IPS-20b (cell line): ENCODE results near the gene FCHSD2.
"Not testable (repeated sequence)": the region's sequence is repeated elsewhere in the genome, so short reads cannot be mapped to it uniquely, and the experiment has no call there.

Experiments
- H3K27ac ChIP-seq: one replicate; pipeline ENCODE4 v1.5.1; 2013; ENCODE audit warnings: low read length
- H3K27me3 ChIP-seq: 2 replicates; pipeline ENCODE4 v1.6.1; 2013; ENCODE audit warnings: mild to moderate bottlenecking, low read length, inconsistent platforms; ENCODE audit not compliant: insufficient read depth
- H3K36me3 ChIP-seq: 2 replicates; pipeline ENCODE4 v1.6.1; 2013; ENCODE audit warnings: low read depth, mild to moderate bottlenecking, inconsistent platforms, low read length, moderate library complexity; ENCODE audit not compliant: insufficient read depth
- H3K4me1 ChIP-seq: 2 replicates; pipeline ENCODE4 v1.6.1; 2013; ENCODE audit warnings: mild to moderate bottlenecking, control low read depth, inconsistent platforms, low read length, moderate library complexity; ENCODE audit not compliant: insufficient read depth
- H3K4me3 ChIP-seq: 2 replicates; pipeline ENCODE4 v1.5.1; 2013; ENCODE audit warnings: mild to moderate bottlenecking, low read length, inconsistent platforms
- H3K9ac ChIP-seq: 2 replicates; pipeline ENCODE4 v1.6.1; 2013; ENCODE audit warnings: low read depth, mild to moderate bottlenecking, inconsistent platforms, low read length, moderate library complexity
- H3K9me3 ChIP-seq: 2 replicates; pipeline ENCODE4 v1.6.1; 2013; ENCODE audit warnings: mild to moderate bottlenecking, low read depth, low read length, inconsistent platforms; ENCODE audit not compliant: insufficient read depth

The FCHSD2 gene

GRCh38 chr11:73129198-73129597 is 12.9 kb downstream of the FCHSD2 start:
- H3K36me3 ChIP-seq, result no peaks in the 10 kb centered on the region

GRCh38 chr11:73126804-73127480 is 15.2 kb downstream of the FCHSD2 start:
- H3K4me1 ChIP-seq, result peaks cover 4% of the 10 kb centered on the region; the same call in 1 of the 2 replicates
- no peaks in the 10 kb centered on the region; the same call in 1 of the 2 replicates for H3K9me3 ChIP-seq
- no peak overlapping the region for H3K4me3 ChIP-seq
- no peak overlapping the region for H3K9ac ChIP-seq
- H3K27ac ChIP-seq, result no peak overlapping the region
- no peaks in the 10 kb centered on the region for H3K36me3 ChIP-seq
- H3K27me3 ChIP-seq, result no peaks in the 10 kb centered on the region

More at GRCh38 chr11:73129198-73129597, 12.9 kb downstream of the FCHSD2 start:
- Histone ChIP-seq H3K27ac (no peak overlapping the region), H3K9ac (no peak overlapping the region), H3K4me1 (peaks cover 4% of the 10 kb centered on the region; the same call in 1 of the 2 replicates), H3K4me3 (no peak overlapping the region), H3K9me3 (no peaks in the 10 kb centered on the region; the same call in 1 of the 2 replicates), H3K27me3 (no peaks in the 10 kb centered on the region)

GRCh38 chr11:73124800-73125199 is 17.3 kb downstream of the FCHSD2 start:
- Histone ChIP-seq H3K9me3 (no peaks in the 10 kb centered on the region; the same call in 1 of the 2 replicates), H3K9ac (no peak overlapping the region), H3K27ac (no peak overlapping the region), H3K4me1 (peaks cover 4% of the 10 kb centered on the region; the same call in 1 of the 2 replicates), H3K4me3 (no peak overlapping the region), H3K36me3 (no peaks in the 10 kb centered on the region), H3K27me3 (no peaks in the 10 kb centered on the region)

- not testable (repeated sequence) for H3K4me1 ChIP-seq, H3K27ac ChIP-seq, H3K36me3 ChIP-seq, H3K9me3 ChIP-seq, H3K4me3 ChIP-seq, H3K27me3 ChIP-seq, H3K9ac ChIP-seq
Measured at GRCh38 chr11:73123892-73124291, 18.2 kb downstream of the FCHSD2 start.

DNA sequence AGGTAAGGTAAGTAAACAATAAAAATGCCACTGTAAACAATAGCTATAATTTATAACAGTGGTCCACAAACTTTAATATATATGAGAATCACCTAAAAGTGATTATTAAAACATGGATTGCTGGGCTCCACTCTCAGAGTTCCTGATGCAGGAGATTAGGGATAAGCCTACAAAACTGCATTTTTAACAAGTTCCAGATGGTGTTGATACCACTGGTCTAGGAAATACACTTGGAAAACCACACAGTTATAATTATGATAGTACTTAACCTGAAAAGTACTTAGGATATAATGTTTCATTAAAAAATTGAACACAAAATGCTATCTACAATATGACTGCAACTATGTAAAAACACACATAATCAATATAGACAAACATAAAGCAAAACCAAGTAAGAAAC is 20.4 kb downstream of the FCHSD2 start:
- H3K36me3 ChIP-seq, result no peaks in the 10 kb centered on the region

DNA sequence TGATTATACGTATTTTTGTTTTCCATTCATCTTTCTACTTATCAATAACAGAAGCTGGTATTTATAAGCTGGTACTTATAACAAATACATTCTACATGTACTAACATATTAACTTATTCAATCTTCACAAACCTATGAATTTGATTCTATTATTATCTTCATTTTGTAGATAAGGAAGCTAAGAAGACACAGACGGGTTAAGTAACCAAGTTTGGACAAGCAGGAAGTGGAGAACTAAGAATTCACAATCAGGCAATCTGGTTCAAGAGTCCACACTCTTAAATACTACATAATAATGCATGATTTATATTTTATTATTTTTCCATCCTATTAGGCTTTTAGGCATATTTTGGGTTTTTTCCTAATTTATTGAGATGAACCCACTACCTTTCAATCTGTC is 25.0 kb downstream of the FCHSD2 start:
- H3K4me1 ChIP-seq, result no peaks in the 10 kb centered on the region
- H3K36me3 ChIP-seq, result no peaks in the 10 kb centered on the region
- no peak overlapping the region for H3K27ac ChIP-seq
- H3K9me3 ChIP-seq, result no peaks in the 10 kb centered on the region
- H3K27me3 ChIP-seq, result no peaks in the 10 kb centered on the region
- no peak overlapping the region for H3K9ac ChIP-seq
- no peak overlapping the region for H3K4me3 ChIP-seq

More for the DNA sequence above, 20.4 kb downstream of the FCHSD2 start:
- no peaks in the 10 kb centered on the region for H3K4me1 ChIP-seq
- H3K9ac ChIP-seq, result no peak overlapping the region
- no peaks in the 10 kb centered on the region for H3K27me3 ChIP-seq
- no peak overlapping the region for H3K27ac ChIP-seq
- no peaks in the 10 kb centered on the region for H3K9me3 ChIP-seq
- no peak overlapping the region for H3K4me3 ChIP-seq

- H3K27me3 ChIP-seq, result no peaks in the 10 kb centered on the region
- no peaks in the 10 kb centered on the region for H3K9me3 ChIP-seq
- H3K9ac ChIP-seq, result no peak overlapping the region
- no peaks in the 10 kb centered on the region for H3K36me3 ChIP-seq
- H3K4me1 ChIP-seq, result no peaks in the 10 kb centered on the region
- no peak overlapping the region for H3K4me3 ChIP-seq
- H3K27ac ChIP-seq, result no peak overlapping the region
Measured at GRCh38 chr11:73116636-73117035, 25.5 kb downstream of the FCHSD2 start.

GRCh38 chr11:73114835-73115220 is 27.3 kb downstream of the FCHSD2 start:
- Histone ChIP-seq H3K27me3 (no peaks in the 10 kb centered on the region), H3K4me1 (no peaks in the 10 kb centered on the region), H3K9ac (no peak overlapping the region), H3K4me3 (no peak overlapping the region), H3K27ac (no peak overlapping the region), H3K9me3 (no peaks in the 10 kb centered on the region), H3K36me3 (no peaks in the 10 kb centered on the region)

DNA sequence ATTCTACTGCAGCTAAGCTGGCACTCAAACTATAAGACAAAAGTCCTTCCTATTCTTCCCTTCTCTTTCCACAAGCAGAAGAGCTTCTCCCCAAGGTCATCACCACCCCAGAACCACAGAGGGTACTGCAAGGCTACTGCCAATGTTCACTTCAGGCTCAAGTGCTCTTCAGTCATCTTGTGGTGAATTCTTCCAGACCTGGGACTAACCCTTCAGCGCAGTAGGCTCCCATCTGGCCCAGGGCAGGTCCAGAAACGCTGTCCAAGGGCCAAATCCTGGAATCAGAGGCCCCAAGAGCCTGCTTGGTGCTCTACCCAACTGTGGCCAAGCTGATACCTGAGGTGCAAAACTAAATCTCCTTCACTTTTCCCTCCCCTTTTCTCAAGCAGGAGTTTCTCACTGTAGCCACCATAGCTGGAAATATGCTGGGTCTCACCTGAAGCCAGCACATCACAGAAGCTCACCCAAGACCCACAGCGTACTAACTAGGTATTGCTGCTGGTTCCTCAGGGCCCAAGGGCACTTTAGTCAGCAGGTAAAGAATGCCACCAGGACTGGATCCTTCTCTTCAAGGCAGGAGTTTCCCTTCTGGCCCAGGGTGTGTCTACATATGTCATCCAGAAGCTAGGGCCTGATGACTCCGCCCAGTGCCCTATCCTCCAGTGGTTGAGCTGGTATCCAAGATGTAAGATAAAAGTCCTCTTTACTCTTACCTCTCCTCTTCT is 27.8 kb downstream of the FCHSD2 start:
- Histone ChIP-seq H3K27me3 (no peaks in the 10 kb centered on the region), H3K27ac (no peak overlapping the region), H3K4me3 (no peak overlapping the region), H3K4me1 (no peaks in the 10 kb centered on the region), H3K9ac (no peak overlapping the region), H3K36me3 (no peaks in the 10 kb centered on the region), H3K9me3 (no peaks in the 10 kb centered on the region)

DNA sequence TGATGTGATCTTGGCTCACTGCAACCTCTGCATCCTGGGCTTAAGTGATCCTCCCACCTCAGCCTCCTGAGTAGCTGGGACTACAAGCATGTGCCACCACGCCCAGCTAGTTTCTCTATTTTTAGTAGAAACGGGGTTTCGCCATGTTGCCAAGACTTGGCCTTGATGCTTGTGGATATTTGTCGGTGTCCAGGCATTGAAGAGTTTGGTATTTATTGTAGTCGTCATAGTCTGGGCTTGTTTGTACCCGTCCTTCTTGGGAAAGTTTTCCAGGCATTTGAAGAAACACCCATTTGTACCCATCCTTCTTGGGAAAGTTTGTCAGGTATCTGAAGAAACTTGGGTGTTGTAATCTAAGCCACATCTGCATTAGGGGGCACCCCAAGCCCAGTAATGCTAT is 28.7 kb downstream of the FCHSD2 start:
- Histone ChIP-seq H3K4me3 (no peak overlapping the region), H3K9ac (no peak overlapping the region), H3K4me1 (no peaks in the 10 kb centered on the region), H3K36me3 (no peaks in the 10 kb centered on the region), H3K9me3 (no peaks in the 10 kb centered on the region), H3K27me3 (no peaks in the 10 kb centered on the region), H3K27ac (no peak overlapping the region)

DNA sequence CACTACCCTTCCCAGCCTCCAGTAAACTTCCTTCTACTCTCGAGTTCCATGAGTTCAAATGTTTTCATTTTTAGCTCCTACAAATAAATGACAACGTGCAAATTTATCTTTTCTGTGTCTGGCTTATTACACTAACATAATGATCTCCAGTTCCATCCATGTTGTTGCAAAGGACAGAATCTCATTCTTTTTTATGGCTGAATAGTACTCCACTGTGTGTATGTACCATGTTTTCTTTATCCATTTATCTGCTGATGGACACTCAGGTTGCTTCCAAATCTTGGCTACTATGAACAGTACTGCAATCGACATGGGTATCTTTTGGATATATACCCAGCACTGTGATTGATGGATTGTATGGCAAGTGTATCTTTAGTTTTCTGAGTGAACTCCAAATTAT is 34.5 kb downstream of the FCHSD2 start:
- no peaks in the 10 kb centered on the region for H3K4me1 ChIP-seq
- H3K9me3 ChIP-seq, result no peaks in the 10 kb centered on the region
- no peaks in the 10 kb centered on the region for H3K27me3 ChIP-seq
- no peak overlapping the region for H3K27ac ChIP-seq
- H3K9ac ChIP-seq, result no peak overlapping the region
- no peak overlapping the region for H3K4me3 ChIP-seq
- H3K36me3 ChIP-seq, result no peaks in the 10 kb centered on the region

GRCh38 chr11:73106347-73106746 is 35.8 kb downstream of the FCHSD2 start:
- Histone ChIP-seq H3K27ac (no peak overlapping the region), H3K27me3 (no peaks in the 10 kb centered on the region), H3K4me1 (no peaks in the 10 kb centered on the region), H3K4me3 (no peak overlapping the region), H3K9ac (no peak overlapping the region), H3K36me3 (no peaks in the 10 kb centered on the region), H3K9me3 (no peaks in the 10 kb centered on the region)
